ENCODE data around the gene C18orf63. TPM values are rescaled to one million over a fixed set of nuclear protein-coding genes. Genes with fewer than 3 reads are reported as not detected.
A peak's percentile ranks its signal among the peaks of the same experiment; 100 is the strongest.

Gene C18orf63
- total RNA-seq, 1 experiment from 2014 or later: not detected

DNA sequence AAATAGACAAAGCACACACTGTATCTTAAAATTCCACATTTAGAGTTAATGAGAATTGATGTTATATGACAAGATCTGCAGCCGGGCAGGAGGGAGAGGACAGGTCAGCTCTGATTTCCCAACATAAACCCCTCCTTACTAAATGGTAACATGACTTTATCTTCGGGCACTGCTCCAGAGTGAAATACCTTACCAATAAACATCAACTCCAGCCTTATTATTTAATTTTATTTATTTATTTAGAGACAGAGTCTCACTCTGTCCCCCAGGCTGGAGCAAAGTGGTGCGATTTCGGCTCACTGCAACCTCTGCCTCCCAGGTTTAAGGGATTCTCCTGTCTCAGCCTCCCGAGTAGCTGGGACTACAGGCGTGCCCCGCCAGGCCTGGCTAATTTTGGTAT, 25.6 kb upstream of the C18orf63 start:
- TF ChIP-seq CTCF (IDR thresholded peaks at IDR 0.05; ENCODE audit: unreplicated experiment): no peak
- Mint-ChIP-seq H3K36me3 (ENCODE audit: insufficient read depth, unreplicated experiment) (peaks cover 22% of the 10 kb centered on the region), H3K27me3 (ENCODE audit: unreplicated experiment) (no peaks in the 10 kb centered on the region), H3K4me1 (ENCODE audit: low read depth, unreplicated experiment) (peaks cover 33% of the 10 kb centered on the region), H3K4me3 (ENCODE audit: low read depth, unreplicated experiment) (peak overlapping the region; percentile 100), H3K9me3 (ENCODE audit: low read depth, unreplicated experiment) (no peaks in the 10 kb centered on the region), H3K27ac (ENCODE audit: unreplicated experiment) (no peak overlapping the region)
- CTCF ChIA-PET: no interaction called here
- no peak for DNase-seq
- intact Hi-C loops (cut with micrococcal nuclease; ENCODE audit: unreplicated experiment): loop anchor here (2.0 kb wide), 1 partner anchor 93 kb away; no protein-coding TSS in a partner anchor
- BruUV-seq (replicated peaks): no TSS peak

DNA sequence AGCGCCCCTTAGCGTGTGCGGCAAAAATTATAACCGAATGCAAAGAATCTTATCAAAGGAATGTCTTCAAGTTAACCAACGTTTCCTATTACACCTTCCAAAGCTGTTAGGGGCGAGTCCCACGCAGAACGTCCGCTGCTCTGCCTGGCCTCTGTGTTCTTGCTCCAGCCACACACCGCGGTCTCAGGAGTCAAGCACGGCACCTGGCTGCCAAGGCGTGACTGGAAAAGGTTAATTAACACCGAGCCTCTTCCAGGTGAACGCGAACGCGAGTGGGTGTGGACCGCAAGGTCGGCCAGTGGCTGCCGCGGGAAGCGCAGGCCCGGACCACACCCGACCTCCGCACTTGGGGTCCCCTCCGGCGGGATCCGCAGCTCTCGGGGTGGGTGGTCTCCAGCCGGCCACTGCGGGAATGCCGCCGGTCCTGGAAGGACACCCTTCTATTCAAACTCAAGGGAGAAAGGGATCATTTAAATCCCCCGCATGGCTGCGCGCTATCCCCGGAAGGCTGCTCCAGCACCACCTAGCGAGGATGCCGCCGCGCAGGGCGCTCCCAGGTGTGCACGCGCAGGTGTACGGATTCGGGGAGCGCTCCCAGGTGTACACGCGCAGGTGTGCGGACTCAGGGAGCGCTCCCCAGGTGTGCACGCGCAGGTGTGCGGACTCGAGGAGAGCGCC, 24.7 kb upstream of the C18orf63 start:
- no TSS peak for BruUV-seq (replicated peaks)
- Mint-ChIP-seq H3K4me3 (ENCODE audit: low read depth, unreplicated experiment) (peak overlapping the region; percentile 100), H3K4me1 (ENCODE audit: low read depth, unreplicated experiment) (peaks cover 32% of the 10 kb centered on the region), H3K36me3 (ENCODE audit: insufficient read depth, unreplicated experiment) (peaks cover 22% of the 10 kb centered on the region), H3K27ac (ENCODE audit: unreplicated experiment) (peak overlapping the region; percentile 30), H3K9me3 (ENCODE audit: low read depth, unreplicated experiment) (no peaks in the 10 kb centered on the region), H3K27me3 (ENCODE audit: unreplicated experiment) (no peaks in the 10 kb centered on the region)
- no peak for TF ChIP-seq CTCF (IDR thresholded peaks at IDR 0.05; ENCODE audit: unreplicated experiment)
- CTCF ChIA-PET: no interaction called here
- DNase-seq: peak; percentile 74
- intact Hi-C loops (cut with micrococcal nuclease; ENCODE audit: unreplicated experiment): loop anchor here (2.0 kb wide), 1 partner anchor 94 kb away; no protein-coding TSS in a partner anchor

- H3K36me3 Mint-ChIP-seq (ENCODE audit: insufficient read depth, unreplicated experiment): peaks cover 22% of the 10 kb centered on the region
Observed at GRCh38 chr18:74291472-74291770, 24.2 kb upstream of the C18orf63 start.

DNA sequence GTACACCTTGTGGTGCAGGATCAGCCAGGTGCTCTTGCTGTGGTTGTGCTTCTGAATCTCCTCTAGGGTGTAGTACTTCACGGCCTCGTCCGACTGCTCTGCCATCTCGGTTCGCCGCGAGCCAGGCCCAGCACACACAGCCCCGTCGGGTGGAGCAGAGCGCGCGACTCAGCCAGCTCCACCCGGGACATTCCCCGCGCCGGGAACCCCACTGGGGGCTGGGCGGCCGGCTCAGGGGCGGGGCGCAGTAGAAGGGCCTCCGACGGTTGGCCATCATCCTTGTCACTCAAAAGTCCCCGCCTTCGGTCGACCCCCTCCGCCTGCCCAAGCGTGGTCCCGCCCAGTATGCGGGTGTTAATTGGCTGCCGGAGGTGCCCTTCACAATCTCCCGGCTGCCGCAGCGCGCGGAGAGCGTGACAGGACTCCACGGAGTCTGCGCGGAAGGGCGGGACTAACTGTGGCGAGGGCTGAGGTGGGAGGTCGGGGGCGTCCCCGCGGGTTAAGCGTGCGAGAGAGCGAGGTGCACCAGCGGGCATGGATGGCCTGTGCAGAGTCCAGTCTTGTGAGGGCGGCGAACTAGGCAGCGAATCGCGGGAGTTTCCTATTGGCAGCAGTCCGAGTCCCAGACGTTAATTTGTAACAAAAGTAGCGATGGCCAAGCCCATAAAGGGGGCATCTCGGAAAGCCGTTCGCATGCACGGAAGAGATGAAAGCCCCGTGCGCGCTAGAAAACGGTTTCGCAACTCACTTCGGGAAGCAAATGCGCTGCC, 23.7 kb upstream of the C18orf63 start, which contains the start of gene CYB5A:
Gene CYB5A (minus strand): TSS at position 193 of the 770 bp plus-strand sequence. CDS start 88 bp downstream, at position 105.
- no TSS peak for BruUV-seq (replicated peaks)
- no peaks in the 10 kb centered on the region for H3K27me3 Mint-ChIP-seq (ENCODE audit: unreplicated experiment)
- H3K9me3 Mint-ChIP-seq (ENCODE audit: low read depth, unreplicated experiment): no peaks in the 10 kb centered on the region
- H3K27ac Mint-ChIP-seq (ENCODE audit: unreplicated experiment): peak within 1 kb of the TSS; percentile 81
- no peak for TF ChIP-seq CTCF (IDR thresholded peaks at IDR 0.05; ENCODE audit: unreplicated experiment)
- peaks cover 22% of the 10 kb centered on the region for H3K4me1 Mint-ChIP-seq (ENCODE audit: low read depth, unreplicated experiment)
- H3K36me3 Mint-ChIP-seq (ENCODE audit: insufficient read depth, unreplicated experiment): peaks cover 22% of the 10 kb centered on the region
- intact Hi-C loops (cut with micrococcal nuclease; ENCODE audit: unreplicated experiment): loop anchor here (2.0 kb wide), 1 partner anchor 95 kb away; no protein-coding TSS in a partner anchor
- peak; percentile 98 for DNase-seq
- CTCF ChIA-PET: no interaction called here
- H3K4me3 Mint-ChIP-seq (ENCODE audit: low read depth, unreplicated experiment): peak within 1 kb of the TSS; percentile 100

More at GRCh38 chr18:74291472-74291770, 24.2 kb upstream of the C18orf63 start:
- no TSS peak for BruUV-seq (replicated peaks)
- Mint-ChIP-seq H3K9me3 (ENCODE audit: low read depth, unreplicated experiment) (no peaks in the 10 kb centered on the region), H3K4me3 (ENCODE audit: low read depth, unreplicated experiment) (peak overlapping the region; percentile 100), H3K27me3 (ENCODE audit: unreplicated experiment) (no peaks in the 10 kb centered on the region), H3K27ac (ENCODE audit: unreplicated experiment) (peak overlapping the region; percentile 81), H3K4me1 (ENCODE audit: low read depth, unreplicated experiment) (peaks cover 27% of the 10 kb centered on the region)
- intact Hi-C loops (cut with micrococcal nuclease; ENCODE audit: unreplicated experiment): loop anchor here (2.0 kb wide), 1 partner anchor 95 kb away; no protein-coding TSS in a partner anchor
- DNase-seq: no peak
- CTCF ChIA-PET: no interaction called here
- TF ChIP-seq CTCF (IDR thresholded peaks at IDR 0.05; ENCODE audit: unreplicated experiment): peak; percentile 17

Measured in Calu3 (cell line).